HG03432 (cell line): Measurements from ENCODE around the gene PTPN7.
"Not testable (repeated sequence)": the region's sequence is repeated elsewhere in the genome, so short reads cannot be mapped to it uniquely, and the experiment has no call there.

ENCODE experiments used
- ATAC-seq: cut with Tn5 transposase; IDR thresholded peaks from one replicate; pipeline ENCODE4 v1.9.1; 2021; ENCODE audit warnings: mild to moderate bottlenecking, moderate library complexity; ENCODE audit not compliant: unreplicated experiment

The PTPN7 gene

GRCh38 chr1:202160377-202160940 is at the start of gene PTPN7:
TSS of gene PTPN7 (minus strand) at chr1:202160602. CDS start at chr1:202159402, 1,200 bp downstream.
- ATAC-seq: peak; percentile 65

- ATAC-seq: no peak
Observed at GRCh38 chr1:202208351-202208857, 48.0 kb upstream of the PTPN7 start.

GRCh38 chr1:202207292-202207691 is 46.9 kb upstream of the PTPN7 start:
- no peak for ATAC-seq

- no peak for ATAC-seq
Observed at GRCh38 chr1:202205523-202206190, 45.3 kb upstream of the PTPN7 start.

- ATAC-seq: no peak
Observed at GRCh38 chr1:202204065-202204464, 43.7 kb upstream of the PTPN7 start.

- no peak for ATAC-seq
Observed at GRCh38 chr1:202203238-202204039, 43.0 kb upstream of the PTPN7 start.

- no peak for ATAC-seq
Observed at GRCh38 chr1:202202500-202203168, 42.2 kb upstream of the PTPN7 start.

- no peak for ATAC-seq
Observed at GRCh38 chr1:202201971-202202370, 41.6 kb upstream of the PTPN7 start.

- no peak for ATAC-seq
Observed at GRCh38 chr1:202201266-202201665, 40.9 kb upstream of the PTPN7 start.

GRCh38 chr1:202200669-202201068 is 40.3 kb upstream of the PTPN7 start:
- ATAC-seq: no peak

GRCh38 chr1:202200112-202200548 is 39.7 kb upstream of the PTPN7 start:
- no peak for ATAC-seq

GRCh38 chr1:202199040-202199889 is 38.9 kb upstream of the PTPN7 start:
- ATAC-seq: no peak

- ATAC-seq: no peak
Observed at GRCh38 chr1:202198366-202198724, 37.9 kb upstream of the PTPN7 start.

GRCh38 chr1:202197653-202198365 is 37.4 kb upstream of the PTPN7 start:
- ATAC-seq: no peak

GRCh38 chr1:202194328-202194648 is 33.9 kb upstream of the PTPN7 start:
- ATAC-seq: no peak

- no peak for ATAC-seq
Observed at GRCh38 chr1:202193614-202194327, 33.4 kb upstream of the PTPN7 start, which contains the start of gene LGR6. TSS of gene LGR6 (plus strand) at chr1:202193799. CDS start at chr1:202193990, 191 bp downstream.

GRCh38 chr1:202192770-202193613 is 32.6 kb upstream of the PTPN7 start:
- ATAC-seq: peak; percentile 50

- not testable (repeated sequence) for ATAC-seq
Observed at GRCh38 chr1:202191391-202191790, 31.0 kb upstream of the PTPN7 start.
